Neural cell (in vitro differentiated cells): ENCODE measurements around the gene PLA2G2C. TPM values are rescaled to one million over a fixed set of nuclear protein-coding genes. Genes with fewer than 3 reads are reported as not detected.
A peak's percentile ranks its signal among the peaks of the same experiment; 100 is the strongest.

ENCODE experiments used
- H2AFZ ChIP-seq: fragments of 200-600, 300-800 bp; sonication (generic), shearing (Covaris generic); 2 replicates; pipeline ENCODE4 v1.6.0; 2014; ENCODE audit warnings: low read depth, mild to moderate bottlenecking, antibody characterized with exemption, low read length, moderate library complexity
- H3F3A ChIP-seq: fragments of 200-600 bp; shearing (Covaris generic); 2 replicates; pipeline ENCODE4 v1.6.1; 2016; ENCODE audit warnings: mild to moderate bottlenecking, moderate library complexity, mixed read lengths, antibody characterized with exemption, low read length; ENCODE audit not compliant: insufficient read depth, poor library complexity, severe bottlenecking
- H3K27ac ChIP-seq: fragments of 200-600, 300-800 bp; sonication (generic), shearing (Covaris generic); 2 replicates; pipeline ENCODE4 v1.5.1; 2014; ENCODE audit warnings: mild to moderate bottlenecking, low read length, moderate library complexity
- H3K27me3 ChIP-seq: fragments of 300-800, 200-600 bp; sonication (generic), shearing (Covaris generic); 2 replicates; pipeline ENCODE4 v1.6.0; 2014; ENCODE audit warnings: mild to moderate bottlenecking, low read depth, low read length, moderate library complexity; ENCODE audit not compliant: insufficient read depth
- H3K36me3 ChIP-seq: fragments of 300-800, 200-600 bp; sonication (generic), shearing (Covaris generic); 2 replicates; pipeline ENCODE4 v1.5.1; 2014; ENCODE audit warnings: mild to moderate bottlenecking, antibody characterized with exemption, low read length, moderate library complexity; ENCODE audit not compliant: insufficient read depth
- H3K4me2 ChIP-seq: fragments of 300-800, 200-600 bp; sonication (generic), shearing (Covaris generic); 2 replicates; pipeline ENCODE4 v1.6.0; 2014; ENCODE audit warnings: mild to moderate bottlenecking, low read length
- H3K4me3 ChIP-seq: fragments of 300-800, 200-600 bp; sonication (generic), shearing (Covaris generic); 2 replicates; pipeline ENCODE4 v1.5.1; 2014; ENCODE audit warnings: mild to moderate bottlenecking, low read length, moderate library complexity
- H3K79me2 ChIP-seq: fragments of 200-600 bp; shearing (Covaris generic); replicated peaks from 2 replicates; pipeline ENCODE4 v1.6.0; 2014; ENCODE audit warnings: mild to moderate bottlenecking, low read length, moderate library complexity; ENCODE audit not compliant: insufficient read depth
- H3K9ac ChIP-seq: fragments of 300-800, 200-600 bp; sonication (generic), shearing (Covaris generic); 2 replicates; pipeline ENCODE4 v1.6.1; 2016; ENCODE audit warnings: mild to moderate bottlenecking, low read length, mixed read lengths
- H3K9me2 ChIP-seq: fragments of 200-600 bp; shearing (Covaris generic); 2 replicates; pipeline ENCODE4 v1.6.1; 2016; ENCODE audit warnings: mild to moderate bottlenecking, low read length, mixed read lengths; ENCODE audit not compliant: insufficient read depth
- H3K9me3 ChIP-seq: fragments of 200-600, 300-800 bp; sonication (generic), shearing (Covaris generic); 2 replicates; pipeline ENCODE4 v1.6.1; 2016; ENCODE audit warnings: mild to moderate bottlenecking, mixed run types, low read length, moderate library complexity, mixed read lengths
- H4K20me1 ChIP-seq: fragments of 200-600 bp; shearing (Covaris generic); 2 replicates; pipeline ENCODE4 v1.6.1; 2016; ENCODE audit warnings: mild to moderate bottlenecking, mixed run types; ENCODE audit not compliant: insufficient read depth
- CTCF ChIP-seq: fragments of 450-650 bp; IDR thresholded peaks from 2 replicates; pipeline ENCODE4 v1.5.1; 2014; ENCODE audit warnings: antibody characterized with exemption, mild to moderate bottlenecking, moderate library complexity; ENCODE audit not compliant: poor library complexity, severe bottlenecking
- EP300 ChIP-seq: fragments of 450-650 bp; conservative IDR thresholded peaks from 2 replicates; pipeline ENCODE4 v1.6.1; 2014; ENCODE audit warnings: antibody characterized with exemption, mild to moderate bottlenecking, moderate library complexity; ENCODE audit not compliant: poor library complexity, severe bottlenecking
- EZH2 ChIP-seq: fragments of 200-600, 300-800 bp; shearing (Covaris generic), sonication (generic); IDR thresholded peaks from 2 replicates; pipeline ENCODE4 v1.6.1; 2014; ENCODE audit warnings: antibody characterized with exemption, low read length, borderline replicate concordance, mild to moderate bottlenecking; ENCODE audit not compliant: insufficient read depth, poor library complexity, severe bottlenecking
- MXI1 ChIP-seq: fragments of 450-650 bp; conservative IDR thresholded peaks from 2 replicates; pipeline ENCODE4 v1.6.1; 2014; ENCODE audit warnings: antibody characterized with exemption, mild to moderate bottlenecking; ENCODE audit not compliant: poor library complexity, severe bottlenecking
- POLR2AphosphoS5 ChIP-seq: IDR thresholded peaks from 2 replicates; pipeline ENCODE4 v1.6.1; 2012
- RAD21 ChIP-seq: fragments of 450-650 bp; conservative IDR thresholded peaks from 2 replicates; pipeline ENCODE4 v1.6.1; 2014; ENCODE audit warnings: antibody characterized with exemption, mild to moderate bottlenecking, moderate library complexity
- REST ChIP-seq: IDR thresholded peaks from 2 replicates; pipeline ENCODE4 v1.6.1; 2012; ENCODE audit warnings: borderline replicate concordance
- SMC3 ChIP-seq: fragments of 450-650 bp; conservative IDR thresholded peaks from 2 replicates; pipeline ENCODE4 v1.6.1; 2014; ENCODE audit warnings: antibody characterized with exemption, mild to moderate bottlenecking, moderate library complexity; ENCODE audit not compliant: poor library complexity
- TAF1 ChIP-seq: IDR thresholded peaks from 2 replicates; pipeline ENCODE4 v1.6.1; 2012; ENCODE audit warnings: low read depth
- polyA plus RNA-seq: library from polyadenylated mRNA; depleted of rRNA; stranded (reverse); fragments of >200 nt; gene quantifications from 2 replicates; pipeline ENCODE4 v1.2.3, GENCODE V29; 2014

Gene PLA2G2C
- polyA plus RNA-seq, 1 donor from 2014 or later: not detected

- Histone ChIP-seq H4K20me1 (no peaks in the 10 kb centered on the region), H3K4me3 (peak overlapping the region; percentile 65), H2AFZ (no peak overlapping the region), H3K79me2 (no peaks in the 10 kb centered on the region), H3K9ac (no peak overlapping the region), H3K27ac (no peak overlapping the region), H3K27me3 (no peaks in the 10 kb centered on the region), H3K36me3 (no peaks in the 10 kb centered on the region), H3F3A (no peaks in the 10 kb centered on the region), H3K9me3 (no peaks in the 10 kb centered on the region), H3K9me2 (no peaks in the 10 kb centered on the region), H3K4me2 (no peak overlapping the region)
- TF ChIP-seq TAF1 (no peak), REST (no peak), EP300 (no peak), POLR2AphosphoS5 (no peak), CTCF (no peak), MXI1 (no peak), SMC3 (no peak), EZH2 (no peak), RAD21 (no peak)
These were observed 1.1 kb downstream of the PLA2G2C start for GRCh38 chr1:20184997-20185833.

GRCh38 chr1:20184481-20184900, 1.8 kb downstream of the PLA2G2C start:
- Histone ChIP-seq H3K36me3 (no peaks in the 10 kb centered on the region), H3K79me2 (no peaks in the 10 kb centered on the region), H3K9me3 (no peaks in the 10 kb centered on the region), H3K4me3 (no peak overlapping the region), H4K20me1 (no peaks in the 10 kb centered on the region), H3K9ac (no peak overlapping the region), H3K4me2 (no peak overlapping the region), H3K27ac (no peak overlapping the region), H3K9me2 (no peaks in the 10 kb centered on the region), H2AFZ (no peak overlapping the region), H3K27me3 (no peaks in the 10 kb centered on the region), H3F3A (no peaks in the 10 kb centered on the region)
- TF ChIP-seq EP300 (no peak), RAD21 (no peak), TAF1 (no peak), CTCF (no peak), MXI1 (no peak), POLR2AphosphoS5 (no peak), REST (no peak), EZH2 (no peak), SMC3 (no peak)
